NCI-H510A (cell line): ENCODE measurements around the gene BPGM.

Experiments used
- DNase-seq: peaks from one replicate; lab custom pipeline; 2025; lab: John Stamatoyannopoulos, UW

BPGM gene

DNA sequence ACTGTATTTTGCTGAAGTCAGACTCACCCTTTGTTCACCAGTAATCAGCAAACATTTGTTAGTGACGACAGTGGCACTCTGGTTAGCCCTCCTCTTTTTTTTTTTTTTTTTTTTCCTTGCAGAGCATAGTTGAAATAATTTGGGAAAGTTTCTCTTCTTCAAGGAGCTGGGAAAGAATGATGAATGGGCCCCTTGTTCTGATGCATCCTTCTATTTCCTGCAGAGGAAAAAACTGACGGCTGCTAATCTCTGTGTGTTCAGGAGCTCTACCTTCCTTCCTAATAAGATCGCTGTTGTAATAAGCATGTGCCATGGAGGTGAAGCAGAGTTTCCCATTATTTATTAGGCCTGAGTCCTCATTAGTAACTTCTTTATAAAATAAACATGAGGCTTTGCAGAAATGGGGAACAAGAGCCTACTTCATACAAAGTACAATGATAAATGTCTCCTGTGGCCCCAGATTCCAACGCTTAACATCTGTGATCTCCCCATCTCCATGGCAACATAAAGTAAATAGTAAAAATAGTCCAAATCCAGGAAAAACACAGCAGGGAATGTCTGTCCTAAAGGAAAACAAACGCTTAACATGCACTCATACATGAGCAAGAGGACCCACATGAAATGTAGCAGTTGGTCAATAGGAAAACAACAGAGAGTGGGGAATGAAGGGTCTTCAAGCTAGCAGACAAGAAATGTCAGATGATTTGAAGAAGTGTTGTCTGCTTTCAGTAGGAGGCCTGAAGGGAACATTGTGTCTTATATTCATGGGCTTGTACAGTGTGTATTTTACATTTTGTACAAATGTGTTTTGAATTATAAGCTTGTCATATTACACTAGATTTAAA is 73.7 kb downstream of the BPGM start:
- no peak for DNase-seq

DNA sequence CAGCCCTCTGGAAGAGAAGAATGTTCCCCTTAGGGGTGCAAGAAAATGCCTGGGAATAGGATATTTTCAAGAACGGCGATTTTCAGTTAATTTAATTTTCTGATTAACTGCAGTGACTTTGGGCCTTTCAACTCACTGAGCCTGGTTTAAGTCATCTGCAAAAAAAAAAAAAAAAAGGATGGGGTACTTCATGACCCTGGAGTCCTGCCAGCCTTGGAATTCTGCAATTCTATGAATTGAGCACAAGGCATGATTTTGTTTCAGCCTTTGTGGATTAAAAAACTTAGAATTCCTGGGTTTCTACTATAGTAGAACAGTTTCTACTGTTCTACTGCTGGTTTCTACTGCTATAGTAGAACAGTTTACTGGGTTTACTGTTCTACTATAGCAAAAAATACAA is 74.5 kb downstream of the BPGM start:
- DNase-seq: no peak

DNA sequence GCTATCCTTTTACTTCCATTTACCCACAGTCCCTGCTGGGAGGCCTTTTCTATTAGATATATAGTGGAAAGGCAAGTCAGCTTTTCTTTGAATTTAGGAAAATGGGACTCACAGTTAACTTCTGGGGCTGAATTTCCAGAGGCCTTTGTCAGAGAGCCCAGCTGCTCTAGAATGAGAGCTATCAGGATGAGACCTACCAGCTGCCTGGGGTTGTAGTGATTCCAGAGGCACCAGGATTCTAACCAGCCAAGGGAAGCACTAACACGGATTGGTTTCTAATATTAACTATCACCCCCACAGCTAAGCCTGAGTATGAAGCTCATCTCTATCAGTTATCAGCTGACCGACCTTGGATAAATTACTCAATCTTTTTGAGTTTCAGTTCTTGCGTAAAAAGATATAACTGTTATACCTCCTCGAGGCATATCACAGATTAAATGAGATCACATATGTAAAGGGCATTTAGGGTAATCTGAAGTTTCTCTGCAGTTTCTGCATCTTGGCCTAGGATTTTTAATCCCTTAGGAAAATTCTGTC is 76.2 kb downstream of the BPGM start:
- DNase-seq: no peak

DNA sequence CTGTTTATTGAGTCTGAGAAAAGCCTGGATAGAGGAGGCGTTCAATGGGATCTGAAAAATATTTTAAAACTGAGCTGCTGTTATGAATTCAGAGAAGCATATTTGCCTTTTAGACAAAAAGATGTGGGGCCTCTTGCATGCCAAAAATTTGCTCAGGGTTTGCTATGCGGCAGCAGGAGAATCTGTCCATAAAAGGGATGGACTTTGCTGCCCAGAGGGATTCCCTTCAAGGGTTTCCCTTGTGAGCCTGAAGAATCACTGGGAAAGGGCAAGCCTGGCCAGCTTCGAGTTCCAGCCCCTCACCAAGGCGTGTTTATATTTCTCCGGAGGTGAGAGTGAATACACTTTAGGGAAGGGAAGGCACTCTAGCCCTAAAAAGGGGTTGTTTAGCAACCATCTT is 77.2 kb downstream of the BPGM start:
- no peak for DNase-seq

DNA sequence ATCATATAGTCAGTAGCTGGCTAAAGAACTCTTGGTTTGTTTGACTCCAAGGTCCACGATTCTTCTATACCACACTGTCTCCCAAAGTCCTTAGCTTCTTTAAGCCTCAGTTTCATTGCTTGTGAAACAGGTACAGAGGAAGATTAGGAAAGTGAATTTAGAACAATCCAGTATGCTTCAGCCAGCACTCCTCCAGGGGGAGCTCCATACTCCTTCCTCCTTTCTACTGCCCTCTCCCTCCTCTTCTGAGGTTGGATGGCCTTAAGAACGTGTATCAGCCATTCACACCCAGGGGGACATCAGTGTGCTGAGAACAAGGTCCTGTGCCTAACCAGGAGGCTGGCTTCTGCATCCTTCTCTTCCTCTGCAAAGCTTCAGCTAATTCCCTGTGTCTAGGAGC is 78.0 kb downstream of the BPGM start:
- DNase-seq: no peak

DNA sequence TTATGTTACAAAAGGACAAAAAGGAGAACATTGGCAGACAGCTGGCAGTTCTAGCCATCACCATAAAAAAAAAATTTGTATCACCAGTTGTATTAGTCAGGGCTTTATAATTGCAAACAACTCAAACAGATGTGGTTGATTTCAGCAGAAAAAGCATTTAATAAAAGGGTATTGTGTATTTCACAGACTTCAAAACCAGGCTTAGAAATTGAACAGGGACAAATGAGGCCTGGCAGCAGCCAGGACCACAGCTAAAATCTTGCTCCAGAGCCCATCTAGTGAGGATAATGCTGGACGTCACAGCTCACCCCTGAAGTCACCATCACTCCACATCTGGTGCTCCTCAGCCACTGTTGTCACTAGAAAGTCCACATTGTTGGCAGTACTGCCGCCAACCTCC is 79.9 kb downstream of the BPGM start:
- DNase-seq: no peak

DNA sequence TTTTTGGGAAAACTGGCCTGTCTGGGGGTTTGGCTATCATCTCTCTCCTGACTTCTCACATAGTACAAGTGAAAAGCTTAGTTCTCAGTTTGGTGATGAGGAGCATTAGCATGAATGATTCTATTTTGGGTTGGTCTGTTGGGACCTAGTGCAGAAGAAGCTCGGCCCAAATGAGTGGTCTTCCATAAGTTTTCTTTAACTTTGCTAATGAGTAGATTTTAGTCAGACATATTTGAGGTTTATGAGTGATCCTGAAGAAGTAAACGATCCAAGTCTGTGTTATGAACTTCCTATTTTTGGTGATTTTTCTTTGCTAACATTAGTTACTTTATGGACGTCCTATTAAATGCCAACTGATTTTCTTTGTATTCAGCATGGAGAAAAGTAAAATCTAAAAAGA is 81.1 kb downstream of the BPGM start:
- DNase-seq: no peak
